Hepatocyte (in vitro differentiated cells): ENCODE measurements around the gene LEP.

Source experiments
- EZH2phosphoT487 ChIP-seq: fragments of 200-600 bp; sonication (generic); IDR thresholded peaks from one replicate; pipeline ENCODE4 v1.6.1; 2018; ENCODE audit warnings: antibody characterized with exemption, mild to moderate bottlenecking, low read depth, moderate library complexity; ENCODE audit not compliant: unreplicated experiment, severe bottlenecking
- TF ChIP-seq, protein P1 (sequence below): fragments of 200-600 bp; sonication (generic); IDR thresholded peaks from 2 replicates; pipeline ENCODE4 v1.5.1; 2016; ENCODE audit warnings: antibody characterized with exemption, mild to moderate bottlenecking; ENCODE audit not compliant: poor library complexity

DNA sequence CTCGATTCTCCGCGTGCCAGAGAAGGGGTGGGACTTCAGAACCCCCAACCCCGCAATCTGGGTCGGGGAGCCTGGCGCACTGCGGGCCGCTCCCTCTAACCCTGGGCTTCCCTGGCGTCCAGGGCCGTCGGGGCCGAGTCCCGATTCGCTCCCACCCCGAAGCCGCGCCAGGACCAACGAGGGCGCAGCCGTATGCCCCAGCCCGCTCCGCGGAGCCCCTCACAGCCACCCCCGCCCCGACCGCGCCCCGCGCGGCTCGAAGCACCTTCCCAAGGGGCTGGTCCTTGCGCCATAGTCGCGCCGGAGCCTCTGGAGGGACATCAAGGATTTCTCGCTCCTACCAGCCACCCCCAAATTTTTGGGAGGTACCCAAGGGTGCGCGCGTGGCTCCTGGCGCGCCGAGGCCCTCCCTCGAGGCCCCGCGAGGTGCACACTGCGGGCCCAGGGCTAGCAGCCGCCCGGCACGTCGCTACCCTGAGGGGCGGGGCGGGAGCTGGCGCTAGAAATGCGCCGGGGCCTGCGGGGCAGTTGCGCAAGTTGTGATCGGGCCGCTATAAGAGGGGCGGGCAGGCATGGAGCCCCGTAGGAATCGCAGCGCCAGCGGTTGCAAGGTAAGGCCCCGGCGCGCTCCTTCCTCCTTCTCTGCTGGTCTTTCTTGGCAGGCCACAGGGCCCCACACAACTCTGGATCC is at the start of gene LEP:
- TF ChIP-seq, protein P1, sequence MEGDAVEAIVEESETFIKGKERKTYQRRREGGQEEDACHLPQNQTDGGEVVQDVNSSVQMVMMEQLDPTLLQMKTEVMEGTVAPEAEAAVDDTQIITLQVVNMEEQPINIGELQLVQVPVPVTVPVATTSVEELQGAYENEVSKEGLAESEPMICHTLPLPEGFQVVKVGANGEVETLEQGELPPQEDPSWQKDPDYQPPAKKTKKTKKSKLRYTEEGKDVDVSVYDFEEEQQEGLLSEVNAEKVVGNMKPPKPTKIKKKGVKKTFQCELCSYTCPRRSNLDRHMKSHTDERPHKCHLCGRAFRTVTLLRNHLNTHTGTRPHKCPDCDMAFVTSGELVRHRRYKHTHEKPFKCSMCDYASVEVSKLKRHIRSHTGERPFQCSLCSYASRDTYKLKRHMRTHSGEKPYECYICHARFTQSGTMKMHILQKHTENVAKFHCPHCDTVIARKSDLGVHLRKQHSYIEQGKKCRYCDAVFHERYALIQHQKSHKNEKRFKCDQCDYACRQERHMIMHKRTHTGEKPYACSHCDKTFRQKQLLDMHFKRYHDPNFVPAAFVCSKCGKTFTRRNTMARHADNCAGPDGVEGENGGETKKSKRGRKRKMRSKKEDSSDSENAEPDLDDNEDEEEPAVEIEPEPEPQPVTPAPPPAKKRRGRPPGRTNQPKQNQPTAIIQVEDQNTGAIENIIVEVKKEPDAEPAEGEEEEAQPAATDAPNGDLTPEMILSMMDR, result no peak
- no peak for TF ChIP-seq EZH2phosphoT487
